Fibroblast of villous mesenchyme (primary cell): ENCODE data around the gene TINAGL1. TPM values are rescaled to one million over a fixed set of nuclear protein-coding genes. Genes with fewer than 3 reads are reported as not detected.

Source experiments
- DNase-seq: peaks from one replicate; pipeline ENCODE4 v3.0.0-alpha.2; 2010; ENCODE audit warnings: low read depth
- H3K4me3 ChIP-seq: 2 replicates; pipeline ENCODE4 v1.5.1; 2011; ENCODE audit warnings: low read depth, mild to moderate bottlenecking, low read length
- total RNA-seq: library from RNA; depleted of rRNA; stranded (reverse); fragments of >200 nt; gene quantifications from 2 replicates; pipeline ENCODE4 v1.2.3, GENCODE V29; 2012
- TF ChIP-seq, protein P1 (sequence below): IDR thresholded peaks from 2 replicates; pipeline ENCODE4 v1.5.1; 2012; ENCODE audit warnings: low read depth, mild to moderate bottlenecking, low read length; ENCODE audit not compliant: insufficient read depth

Gene TINAGL1
- total RNA-seq, 1 donor, result 60.5 TPM

DNA sequence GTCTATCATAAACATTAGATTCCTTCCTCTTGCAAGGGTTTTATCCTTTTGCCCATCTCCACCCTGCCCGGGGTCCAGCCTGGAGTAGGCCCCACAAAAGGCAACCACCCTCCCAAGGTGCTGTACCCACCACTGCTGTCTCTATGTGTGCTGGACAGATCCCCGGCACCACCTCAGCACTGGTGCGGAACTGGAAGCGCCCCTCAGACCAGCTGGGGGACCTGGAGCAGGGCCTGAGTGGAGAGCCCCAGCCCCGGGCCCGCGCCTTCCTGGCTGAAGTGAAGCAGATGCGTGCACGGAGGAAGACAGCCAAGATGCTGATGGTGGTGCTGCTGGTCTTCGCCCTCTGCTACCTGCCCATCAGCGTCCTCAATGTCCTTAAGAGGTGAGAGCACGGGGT lies 47.0 kb downstream of the TINAGL1 start:
- TF ChIP-seq, protein P1, sequence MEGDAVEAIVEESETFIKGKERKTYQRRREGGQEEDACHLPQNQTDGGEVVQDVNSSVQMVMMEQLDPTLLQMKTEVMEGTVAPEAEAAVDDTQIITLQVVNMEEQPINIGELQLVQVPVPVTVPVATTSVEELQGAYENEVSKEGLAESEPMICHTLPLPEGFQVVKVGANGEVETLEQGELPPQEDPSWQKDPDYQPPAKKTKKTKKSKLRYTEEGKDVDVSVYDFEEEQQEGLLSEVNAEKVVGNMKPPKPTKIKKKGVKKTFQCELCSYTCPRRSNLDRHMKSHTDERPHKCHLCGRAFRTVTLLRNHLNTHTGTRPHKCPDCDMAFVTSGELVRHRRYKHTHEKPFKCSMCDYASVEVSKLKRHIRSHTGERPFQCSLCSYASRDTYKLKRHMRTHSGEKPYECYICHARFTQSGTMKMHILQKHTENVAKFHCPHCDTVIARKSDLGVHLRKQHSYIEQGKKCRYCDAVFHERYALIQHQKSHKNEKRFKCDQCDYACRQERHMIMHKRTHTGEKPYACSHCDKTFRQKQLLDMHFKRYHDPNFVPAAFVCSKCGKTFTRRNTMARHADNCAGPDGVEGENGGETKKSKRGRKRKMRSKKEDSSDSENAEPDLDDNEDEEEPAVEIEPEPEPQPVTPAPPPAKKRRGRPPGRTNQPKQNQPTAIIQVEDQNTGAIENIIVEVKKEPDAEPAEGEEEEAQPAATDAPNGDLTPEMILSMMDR, result no peak
- DNase-seq, result no peak
- no peak overlapping the region for H3K4me3 ChIP-seq

DNA sequence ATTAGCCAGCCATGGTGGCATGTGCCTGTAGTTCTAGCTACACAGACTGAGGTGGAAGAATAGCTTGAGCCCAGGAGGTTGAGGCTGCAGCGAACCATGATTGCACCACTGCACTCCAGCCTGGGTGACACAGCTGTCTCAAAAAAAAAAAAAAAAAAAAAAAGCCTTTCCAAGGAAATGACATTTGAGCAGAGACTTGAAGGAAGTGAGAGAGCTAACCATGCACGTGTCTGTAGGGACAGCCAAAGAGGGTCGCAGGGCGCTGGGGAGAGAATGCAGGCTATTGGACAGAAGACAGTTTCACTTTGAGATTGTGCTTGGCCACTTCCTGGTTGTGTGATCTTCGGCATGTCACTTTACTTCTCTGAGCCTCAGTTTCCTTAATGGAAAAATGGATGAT lies 48.0 kb downstream of the TINAGL1 start:
- no peak overlapping the region for H3K4me3 ChIP-seq
- DNase-seq, result no peak
- TF ChIP-seq, protein P1, result no peak

DNA sequence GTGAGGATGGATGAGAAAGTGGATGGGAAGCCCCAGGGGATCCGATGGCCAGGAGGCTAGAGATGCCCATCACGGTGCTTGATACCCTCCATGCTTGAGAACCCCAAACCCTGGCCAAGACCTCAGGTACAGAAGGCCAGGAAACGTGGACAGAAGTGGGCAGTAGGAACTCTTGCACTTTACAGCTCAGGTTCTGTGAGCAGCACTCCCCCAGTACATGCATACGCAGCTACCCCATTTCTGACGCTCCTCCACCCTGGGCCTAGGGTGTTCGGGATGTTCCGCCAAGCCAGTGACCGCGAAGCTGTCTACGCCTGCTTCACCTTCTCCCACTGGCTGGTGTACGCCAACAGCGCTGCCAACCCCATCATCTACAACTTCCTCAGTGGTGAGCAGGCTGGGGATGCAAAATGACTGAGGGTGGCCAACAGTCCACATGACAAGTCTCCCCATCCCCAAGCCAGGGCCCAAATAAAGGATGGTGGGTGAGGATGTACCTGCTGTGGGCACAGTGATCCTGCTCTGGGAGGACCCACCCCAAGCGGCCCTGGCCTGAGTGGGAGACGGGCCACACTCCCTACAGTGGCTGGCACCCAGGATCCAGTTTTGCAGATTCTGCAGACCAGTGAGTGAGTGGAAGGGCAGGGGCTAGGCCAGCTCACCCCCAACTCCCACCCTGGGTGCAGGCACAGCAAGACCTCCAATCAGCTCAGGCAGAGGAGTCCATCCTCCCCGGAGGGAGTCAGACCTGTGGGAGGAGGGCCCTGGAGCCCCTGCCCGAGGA lies 48.6 kb downstream of the TINAGL1 start:
- H3K4me3 ChIP-seq, result no peak overlapping the region
- TF ChIP-seq, protein P1, result no peak

DNA sequence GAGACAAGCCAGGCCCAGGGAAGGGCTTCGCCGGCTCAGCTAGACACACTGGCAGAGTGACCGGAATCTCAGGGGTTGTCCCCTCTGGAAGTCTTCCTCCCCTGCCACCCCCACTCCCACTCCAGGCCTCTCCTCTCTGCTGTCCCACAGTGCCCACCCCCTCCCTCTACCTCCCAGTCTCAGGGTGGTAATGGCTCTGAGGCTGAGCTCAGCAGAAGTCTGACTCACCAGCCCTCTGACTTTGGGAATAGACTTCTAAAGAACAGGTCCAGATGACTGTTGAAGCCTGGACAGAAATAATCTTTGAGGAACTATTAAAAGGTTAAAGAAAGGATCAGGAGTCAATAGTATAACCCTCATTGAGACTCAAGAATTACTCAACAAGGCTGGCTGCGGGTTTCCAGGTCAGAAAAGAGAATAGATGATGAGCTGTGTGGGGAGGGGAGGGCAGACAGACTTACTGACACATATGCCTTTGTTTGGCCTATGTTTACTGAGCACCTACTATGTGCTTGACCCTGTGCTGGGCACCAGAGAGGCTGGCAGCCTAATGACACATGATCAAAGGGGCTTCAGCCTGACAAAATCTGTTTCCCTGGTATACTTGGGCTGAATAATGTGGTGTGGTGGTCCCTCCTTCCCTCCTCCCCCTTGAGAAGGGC lies 49.4 kb downstream of the TINAGL1 start:
- H3K4me3 ChIP-seq, result no peak overlapping the region
- TF ChIP-seq, protein P1, result no peak
- peak; percentile 80 for DNase-seq

More for the DNA sequence above, 48.6 kb downstream of the TINAGL1 start:
- DNase-seq, result no peak

DNA sequence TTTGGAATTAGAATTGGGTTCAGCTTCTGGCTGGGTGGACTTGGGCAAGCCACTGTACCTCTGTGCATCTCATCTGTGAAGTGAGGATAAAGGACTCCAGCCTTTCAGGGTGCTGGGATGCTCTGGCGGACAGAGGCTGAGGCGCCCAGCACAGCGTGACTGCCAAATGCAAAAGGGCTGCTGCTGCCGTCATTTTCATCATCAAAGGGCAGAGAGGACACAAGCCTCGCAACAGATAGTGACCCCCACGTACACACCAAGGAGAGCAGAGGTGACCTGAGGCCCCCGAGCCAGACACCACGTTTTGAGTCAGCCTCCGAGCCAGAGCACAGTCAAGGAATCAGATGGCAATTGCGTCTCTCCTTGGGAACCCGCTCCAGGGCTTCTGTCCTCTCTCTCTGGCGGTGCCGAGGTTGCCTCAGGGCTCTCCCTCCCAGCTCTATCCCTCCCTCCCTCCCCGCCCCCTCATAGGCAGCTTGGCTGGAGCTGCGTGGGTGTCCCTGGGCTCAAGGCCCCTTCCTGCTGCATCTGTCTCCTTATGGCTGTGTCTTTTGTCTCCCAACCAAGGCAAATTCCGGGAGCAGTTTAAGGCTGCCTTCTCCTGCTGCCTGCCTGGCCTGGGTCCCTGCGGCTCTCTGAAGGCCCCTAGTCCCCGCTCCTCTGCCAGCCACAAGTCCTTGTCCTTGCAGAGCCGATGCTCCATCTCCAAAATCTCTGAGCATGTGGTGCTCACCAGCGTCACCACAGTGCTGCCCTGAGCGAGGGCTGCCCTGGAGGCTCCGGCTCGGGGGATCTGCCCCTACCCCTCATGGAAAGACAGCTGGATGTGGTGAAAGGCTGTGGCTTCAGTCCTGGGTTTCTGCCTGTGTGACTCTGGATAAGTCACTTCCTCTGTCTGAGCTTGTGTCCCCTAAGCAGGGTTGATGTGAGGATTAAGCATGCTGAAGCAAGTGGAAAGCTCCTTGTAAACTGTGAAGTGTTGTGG lies 50.2 kb downstream of the TINAGL1 start:
- TF ChIP-seq, protein P1, result no peak
- peak; percentile 79 for DNase-seq

DNA sequence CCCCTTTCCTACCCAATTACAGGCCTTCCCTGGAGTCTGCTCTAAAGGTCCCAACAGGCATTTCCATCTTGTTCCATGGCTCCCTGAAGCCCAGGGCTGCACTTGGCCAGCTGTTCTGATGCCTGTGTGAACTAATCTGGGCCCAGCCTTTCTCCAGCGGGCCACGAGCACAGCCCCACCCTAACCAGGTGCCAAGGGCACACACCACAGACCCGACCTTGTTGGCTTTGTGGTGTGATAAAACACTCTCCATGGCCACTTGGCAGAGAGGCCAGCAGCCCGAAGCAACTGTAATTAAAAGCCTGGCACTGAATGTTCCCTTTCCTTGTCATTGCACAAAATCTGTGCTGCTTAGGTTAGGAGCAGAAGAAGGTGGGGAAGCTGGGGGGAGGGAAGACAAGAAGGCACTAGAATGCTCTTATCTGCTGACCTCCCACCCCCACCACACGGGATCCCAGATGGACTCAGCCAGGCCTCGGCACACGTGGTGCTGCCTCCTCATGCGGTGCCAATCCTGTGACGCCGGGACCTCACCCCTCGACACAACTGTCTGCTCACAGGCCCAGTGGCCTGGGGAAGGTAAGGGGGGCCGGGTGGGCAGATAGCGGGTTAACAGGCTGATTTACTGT lies 51.1 kb downstream of the TINAGL1 start:
- H3K4me3 ChIP-seq, result no peak overlapping the region
- DNase-seq, result peak; percentile 76
- TF ChIP-seq, protein P1, result no peak

More for the DNA sequence above, 50.2 kb downstream of the TINAGL1 start:
- no peak overlapping the region for H3K4me3 ChIP-seq
